ENCODE results near the gene DCST1. TPM values are rescaled to one million over a fixed set of nuclear protein-coding genes. Genes with fewer than 3 reads are reported as not detected.

Gene DCST1
- total and polyA plus RNA-seq, 2 donors (not counting 3 experiments of a cell fraction or from before 2014, with no cell fraction given) = not detected

GRCh38 chr1:155008015-155008941 lies 25.3 kb upstream of the DCST1 start:
- TF ChIP-seq MAX (IDR thresholded peaks at IDR 0.05; ENCODE audit: insufficient read depth, insufficient read length) = no peak
- TF ChIP-seq EZH2 (IDR thresholded peaks at IDR 0.05; ENCODE audit: borderline replicate concordance, low read depth, low read length, severe bottlenecking) = no peak
- no peaks in the 10 kb centered on the region for H4K20me1 ChIP-seq (replicated peaks; ENCODE audit: control insufficient read depth, extremely low read depth, insufficient read depth, low read length)
- no TSS peak for BruUV-seq (replicated peaks)
- no peaks in the 10 kb centered on the region for H3K36me3 ChIP-seq (ENCODE audit: control insufficient read depth in 2 of 2, extremely low read depth in 1 of 2, insufficient read depth in 2 of 2, low read length in 2 of 2)
- no peaks in the 10 kb centered on the region for H3K27me3 ChIP-seq (ENCODE audit: control insufficient read depth in 2 of 2, insufficient read depth in 2 of 2, low read length in 2 of 2)
- H3K9me3 ChIP-seq (replicated peaks; ENCODE audit: control insufficient read depth, insufficient read depth, low read length) = no peaks in the 10 kb centered on the region
- POLR2A ChIA-PET = no interaction called here
- no peak for FAIRE-seq
- peaks cover 13% of the 10 kb centered on the region for H3K79me2 ChIP-seq (ENCODE audit: control insufficient read depth, insufficient read depth, low read length)
- intact Hi-C loops (cut with micrococcal nuclease) = no loop called here
- DNase-seq (ENCODE audit: low read depth, low spot score) = no peak
- no peak overlapping the region for H2AFZ ChIP-seq (ENCODE audit: low read depth, low read length)
- no peaks in the 10 kb centered on the region for H3K9me1 ChIP-seq (replicated peaks; ENCODE audit: control insufficient read depth, extremely low read depth, insufficient read depth, low read length)
- H3K9ac ChIP-seq (replicated peaks; ENCODE audit: extremely low read depth, insufficient read depth, low read length) = no peak overlapping the region
- peaks cover 12% of the 10 kb centered on the region for H3K4me1 ChIP-seq (ENCODE audit: control insufficient read depth, extremely low read depth, insufficient read depth, low read length)
- H3K27ac ChIP-seq (ENCODE audit: insufficient read depth, low read depth, low read length) = no peak overlapping the region
- dilution Hi-C loops (cut with MboI; ENCODE audit: extremely low pct_ligation_motif_present, low sequenced_read_pairs) = no loop called here
- H3K4me3 ChIP-seq (replicated peaks in 1 of 3; ENCODE audit: insufficient read depth in 1 of 3, low read depth in 1 of 3, low read length in 3 of 3) = no peak overlapping the region
- H3K4me2 ChIP-seq (ENCODE audit: insufficient read depth, low read length) = no peak overlapping the region
- CTCF ChIA-PET = interaction anchor here (2.1 to 4.3 kb wide), 2 partner anchors 9 to 36 kb away, joined by 7 to 40 read pairs; no protein-coding TSS in a partner anchor

- H3K9me1 ChIP-seq (replicated peaks; ENCODE audit: control insufficient read depth, extremely low read depth, insufficient read depth, low read length) = no peaks in the 10 kb centered on the region
- no peaks in the 10 kb centered on the region for H4K20me1 ChIP-seq (replicated peaks; ENCODE audit: control insufficient read depth, extremely low read depth, insufficient read depth, low read length)
- H3K4me1 ChIP-seq (ENCODE audit: control insufficient read depth, extremely low read depth, insufficient read depth, low read length) = peaks cover 10% of the 10 kb centered on the region
- no peak overlapping the region for H3K4me3 ChIP-seq (replicated peaks in 1 of 3; ENCODE audit: insufficient read depth in 1 of 3, low read depth in 1 of 3, low read length in 3 of 3)
- no peak overlapping the region for H3K27ac ChIP-seq (ENCODE audit: insufficient read depth, low read depth, low read length)
- dilution Hi-C loops (cut with MboI; ENCODE audit: extremely low pct_ligation_motif_present, low sequenced_read_pairs) = no loop called here
- no peak overlapping the region for H3K4me2 ChIP-seq (ENCODE audit: insufficient read depth, low read length)
- TF ChIP-seq JUN (IDR thresholded peaks at IDR 0.05; ENCODE audit: borderline replicate concordance, insufficient read depth, insufficient read length, low read depth) = no peak
- TF ChIP-seq EZH2 (IDR thresholded peaks at IDR 0.05; ENCODE audit: borderline replicate concordance, low read depth, low read length, severe bottlenecking) = no peak
- no peak for TF ChIP-seq MAX (IDR thresholded peaks at IDR 0.05; ENCODE audit: insufficient read depth, insufficient read length)
- TF ChIP-seq MYC (IDR thresholded peaks at IDR 0.05; ENCODE audit: low read depth, low read length) = no peak
- TF ChIP-seq POLR2AphosphoS5 (IDR thresholded peaks at IDR 0.05; ENCODE audit: insufficient read depth, low read depth, low read length) = no peak
- TF ChIP-seq POLR2A (IDR thresholded peaks at IDR 0.05; ENCODE audit: low read depth, low read length) = no peak
- no peak for TF ChIP-seq GATA2 (IDR thresholded peaks at IDR 0.05; ENCODE audit: insufficient read depth, insufficient read length, low read depth, low read length)
- TF ChIP-seq, protein P1, sequence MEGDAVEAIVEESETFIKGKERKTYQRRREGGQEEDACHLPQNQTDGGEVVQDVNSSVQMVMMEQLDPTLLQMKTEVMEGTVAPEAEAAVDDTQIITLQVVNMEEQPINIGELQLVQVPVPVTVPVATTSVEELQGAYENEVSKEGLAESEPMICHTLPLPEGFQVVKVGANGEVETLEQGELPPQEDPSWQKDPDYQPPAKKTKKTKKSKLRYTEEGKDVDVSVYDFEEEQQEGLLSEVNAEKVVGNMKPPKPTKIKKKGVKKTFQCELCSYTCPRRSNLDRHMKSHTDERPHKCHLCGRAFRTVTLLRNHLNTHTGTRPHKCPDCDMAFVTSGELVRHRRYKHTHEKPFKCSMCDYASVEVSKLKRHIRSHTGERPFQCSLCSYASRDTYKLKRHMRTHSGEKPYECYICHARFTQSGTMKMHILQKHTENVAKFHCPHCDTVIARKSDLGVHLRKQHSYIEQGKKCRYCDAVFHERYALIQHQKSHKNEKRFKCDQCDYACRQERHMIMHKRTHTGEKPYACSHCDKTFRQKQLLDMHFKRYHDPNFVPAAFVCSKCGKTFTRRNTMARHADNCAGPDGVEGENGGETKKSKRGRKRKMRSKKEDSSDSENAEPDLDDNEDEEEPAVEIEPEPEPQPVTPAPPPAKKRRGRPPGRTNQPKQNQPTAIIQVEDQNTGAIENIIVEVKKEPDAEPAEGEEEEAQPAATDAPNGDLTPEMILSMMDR (IDR thresholded peaks at IDR 0.05; ENCODE audit: extremely low read depth in 1 of 2, insufficient read depth in 1 of 2, low read depth in 1 of 2, low read length in 2 of 2) = no peak
- DNase-seq (ENCODE audit: low read depth, low spot score) (no peak), FAIRE-seq (no peak)
- no TSS peak for BruUV-seq (replicated peaks)
- H3K27me3 ChIP-seq (ENCODE audit: control insufficient read depth in 2 of 2, insufficient read depth in 2 of 2, low read length in 2 of 2) = no peaks in the 10 kb centered on the region
- no peak overlapping the region for H3K9ac ChIP-seq (replicated peaks; ENCODE audit: extremely low read depth, insufficient read depth, low read length)
- intact Hi-C loops (cut with micrococcal nuclease) = no loop called here
- H3K9me3 ChIP-seq (replicated peaks; ENCODE audit: control insufficient read depth, insufficient read depth, low read length) = no peaks in the 10 kb centered on the region
- CTCF ChIA-PET = interaction anchor here (4.3 kb wide), 1 partner anchor 8 kb away, joined by 40 read pairs; no protein-coding TSS in a partner anchor
- peaks cover 11% of the 10 kb centered on the region for H3K79me2 ChIP-seq (ENCODE audit: control insufficient read depth, insufficient read depth, low read length)
- H2AFZ ChIP-seq (ENCODE audit: low read depth, low read length) = no peak overlapping the region
- POLR2A ChIA-PET = no interaction called here
- H3K36me3 ChIP-seq (ENCODE audit: control insufficient read depth in 2 of 2, extremely low read depth in 1 of 2, insufficient read depth in 2 of 2, low read length in 2 of 2) = no peaks in the 10 kb centered on the region
Observed at GRCh38 chr1:155009221-155009711, 24.4 kb upstream of the DCST1 start.
